Astrocyte of the spinal cord (primary cell): ENCODE measurements around the gene DDIT4.
A peak's percentile ranks its signal among the peaks of the same experiment; 100 is the strongest.

Experiments used
- DNase-seq: peaks from one replicate; pipeline ENCODE4 v3.0.0; 2011; ENCODE audit warnings: low read depth, low spot score
- H3K4me3 ChIP-seq: 2 replicates; pipeline ENCODE4 v1.5.1; 2011; ENCODE audit warnings: low read depth, mild to moderate bottlenecking, low read length, moderate library complexity
- CTCF ChIP-seq: IDR thresholded peaks from 2 replicates; pipeline ENCODE4 v1.5.1; 2012; ENCODE audit warnings: low read depth, mild to moderate bottlenecking, low read length, inconsistent platforms
- in situ Hi-C: cut with HindIII; loops from 2 replicates; pipeline ENCODE4 v1.10.0; 2017; ENCODE audit warnings: low sequenced_read_pairs

DDIT4 gene

GRCh38 chr10:72275351-72276012 is 1.8 kb downstream of the DDIT4 start:
- no peak for TF ChIP-seq CTCF
- peak; percentile 37 for DNase-seq
- peak overlapping the region; percentile 96 for H3K4me3 ChIP-seq
- in situ Hi-C loops: no loop called here

GRCh38 chr10:72276013-72276387 is 2.3 kb downstream of the DDIT4 start:
- in situ Hi-C loops: no loop called here
- DNase-seq: peak; percentile 35
- TF ChIP-seq CTCF: no peak
- peak overlapping the region; percentile 96 for H3K4me3 ChIP-seq

DNA sequence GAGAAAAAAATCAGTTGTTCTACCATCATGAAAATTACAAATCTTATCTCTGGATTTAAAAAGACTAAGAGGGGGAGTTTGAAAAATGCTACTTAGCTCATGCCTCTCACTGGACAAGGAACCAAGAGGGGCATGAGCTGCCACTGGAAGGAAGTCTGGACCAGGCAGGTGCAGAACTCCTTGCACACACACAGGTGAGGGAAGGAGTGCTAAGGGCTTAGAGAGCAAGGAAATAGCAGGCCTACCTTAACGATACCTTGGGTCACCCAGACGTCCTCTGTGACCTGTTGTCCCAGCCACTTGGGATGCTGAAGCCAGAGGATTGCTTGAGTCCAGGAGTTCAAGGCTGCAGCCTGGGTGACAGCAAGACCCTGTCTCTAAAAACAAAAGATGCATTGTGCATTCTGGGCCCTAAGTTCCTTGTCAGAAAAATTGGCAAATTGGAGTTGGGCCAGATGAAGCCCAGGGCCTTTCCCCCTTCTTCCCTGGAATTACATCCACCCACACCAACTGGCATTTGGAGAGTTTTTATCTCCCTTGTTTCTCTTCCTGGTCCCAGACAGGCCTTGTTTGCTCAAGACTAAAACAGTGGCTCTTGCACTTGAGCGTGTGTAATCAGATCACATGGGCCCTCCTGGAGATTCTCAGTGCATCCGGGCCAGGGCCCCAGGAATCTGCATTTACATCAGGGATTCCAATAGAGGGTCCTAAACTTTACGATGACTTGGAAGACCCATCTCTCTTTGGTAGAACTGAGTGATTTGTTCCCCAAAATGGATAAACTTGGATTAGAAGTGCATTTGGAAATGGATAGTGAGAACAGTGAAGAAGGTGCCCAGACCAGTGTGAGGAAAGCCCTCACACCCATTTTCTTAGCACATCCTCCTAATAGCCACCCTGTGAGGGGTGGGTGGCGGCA is 3.0 kb downstream of the DDIT4 start:
- peak overlapping the region; percentile 96 for H3K4me3 ChIP-seq
- no peak for TF ChIP-seq CTCF
- in situ Hi-C loops: no loop called here
- peak; percentile 86 for DNase-seq

- no peak for DNase-seq
- H3K4me3 ChIP-seq: no peak overlapping the region
- in situ Hi-C loops: no loop called here
- no peak for TF ChIP-seq CTCF
Measured at GRCh38 chr10:72277340-72277995, 3.7 kb downstream of the DDIT4 start.

- DNase-seq: peak; percentile 45
- H3K4me3 ChIP-seq: no peak overlapping the region
- in situ Hi-C loops: no loop called here
- TF ChIP-seq CTCF: no peak
Measured at GRCh38 chr10:72277996-72278667, 4.4 kb downstream of the DDIT4 start.
